Activated CD8-positive, alpha-beta memory T cell treated with anti-CD3 and anti-CD28 coated beads for 48 hours (primary cell): ENCODE data around the gene CEP152.
"Not testable (repeated sequence)": the region's sequence is repeated elsewhere in the genome, so short reads cannot be mapped to it uniquely, and the experiment has no call there.

Experiments used
- DNase-seq, 3 experiments: peaks; one replicate each; pipeline ENCODE4 v3.0.0-alpha.2; 2020; ENCODE audit warnings: low read depth in 2 of 3, low spot score in 2 of 3

The CEP152 gene

DNA sequence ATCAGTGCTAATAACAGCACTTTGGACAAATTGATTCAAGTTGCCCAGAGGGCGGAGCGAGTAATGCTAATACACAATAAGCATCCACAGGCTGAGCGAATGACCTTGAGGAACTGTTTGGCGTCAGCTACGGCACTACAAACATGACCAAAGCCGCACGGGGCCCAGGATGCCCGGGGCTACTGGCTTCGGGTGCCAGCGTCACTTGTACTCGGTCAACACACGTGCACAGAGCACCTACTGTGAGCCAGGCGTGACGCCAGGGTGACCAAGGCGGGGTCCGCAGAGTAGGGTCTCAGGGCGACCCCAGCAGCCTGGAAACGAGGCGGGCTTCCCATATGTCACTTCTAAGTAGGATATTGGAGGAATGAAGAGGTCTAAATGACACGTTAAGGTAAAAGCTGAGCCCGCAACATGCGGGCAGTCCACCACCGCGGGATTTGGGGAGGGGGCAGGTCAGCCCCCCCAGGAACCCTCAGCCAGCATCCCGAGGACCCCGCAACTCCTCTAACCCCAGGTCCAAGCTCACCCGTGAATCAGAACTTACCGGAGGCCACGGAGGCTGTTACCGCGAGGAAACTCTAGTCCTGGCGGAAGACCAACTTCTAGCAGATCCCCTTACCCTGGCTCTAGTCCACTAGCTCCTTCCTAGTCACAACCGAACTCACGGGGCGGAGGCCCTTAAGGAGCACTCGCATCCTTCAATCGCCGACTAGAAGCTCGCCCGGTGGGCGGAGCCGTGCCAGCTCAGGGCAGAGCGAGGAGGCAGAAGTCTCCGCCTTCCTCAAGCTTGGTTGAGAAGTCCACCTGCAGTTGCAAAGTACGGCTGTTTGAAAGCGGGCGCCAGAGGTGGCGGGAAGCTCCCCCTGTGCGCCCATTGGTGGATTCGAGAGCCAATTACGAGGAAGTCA lies at the start of gene CEP152:
Gene CEP152, minus strand, starts transcription at position 656 of the 911 bp plus-strand sequence. CDS start 5,420 bp downstream, outside the sequence.
- DNase-seq: peak; percentile 89 to 95 (median 89)

DNA sequence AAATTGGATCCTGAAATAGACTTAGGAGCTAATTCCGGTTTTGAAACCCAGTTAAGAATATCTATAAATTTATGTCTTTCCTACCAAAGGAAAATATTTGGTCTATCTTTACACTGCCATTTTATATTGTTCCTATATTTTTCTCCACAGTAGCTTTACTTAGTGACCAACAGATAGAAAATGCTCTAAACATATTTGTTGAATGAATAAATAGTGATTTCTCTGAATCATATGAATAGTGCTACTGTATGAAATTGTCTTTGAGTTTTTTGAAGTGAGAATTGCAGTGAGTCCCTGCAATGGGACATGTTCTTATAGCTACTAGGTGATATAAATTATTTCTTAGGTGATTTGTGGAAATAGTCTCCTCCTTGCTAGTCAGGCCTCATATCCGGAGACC lies 48.6 kb upstream of the CEP152 start:
- no peak for DNase-seq

- DNase-seq: no peak
These were observed 47.5 kb upstream of the CEP152 start for GRCh38 chr15:48858401-48858800.

- DNase-seq: no peak
These were observed 46.1 kb upstream of the CEP152 start for GRCh38 chr15:48856942-48857341.

- DNase-seq: no peak
These were observed 44.9 kb upstream of the CEP152 start for GRCh38 chr15:48855501-48856440.

GRCh38 chr15:48854434-48854833 lies 43.6 kb upstream of the CEP152 start:
- DNase-seq: not testable (repeated sequence)

- DNase-seq: no peak
These were observed 41.1 kb upstream of the CEP152 start for GRCh38 chr15:48851956-48852355.

GRCh38 chr15:48850648-48851047 lies 39.8 kb upstream of the CEP152 start:
- no peak for DNase-seq

DNA sequence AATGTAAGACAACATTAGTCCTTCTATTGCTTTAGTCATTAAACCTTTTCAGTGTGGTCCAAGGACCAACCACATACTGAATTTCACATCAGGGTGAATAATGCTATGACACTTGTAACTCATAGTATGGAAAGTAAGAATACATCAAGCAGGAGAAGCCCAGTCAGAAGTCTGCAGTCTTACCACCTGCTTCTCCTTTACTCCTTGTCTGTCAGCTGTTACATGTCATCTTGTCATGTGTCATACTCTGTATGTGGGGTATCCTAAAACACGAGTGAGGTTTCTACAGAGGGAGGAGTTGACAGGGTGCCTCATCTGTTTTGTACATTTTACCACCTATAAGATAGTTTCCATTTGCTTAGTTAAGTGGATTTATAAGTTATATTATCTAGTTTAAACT lies 34.3 kb upstream of the CEP152 start:
- DNase-seq: no peak

- no peak for DNase-seq
These were observed 31.6 kb upstream of the CEP152 start for GRCh38 chr15:48842501-48842900.

DNA sequence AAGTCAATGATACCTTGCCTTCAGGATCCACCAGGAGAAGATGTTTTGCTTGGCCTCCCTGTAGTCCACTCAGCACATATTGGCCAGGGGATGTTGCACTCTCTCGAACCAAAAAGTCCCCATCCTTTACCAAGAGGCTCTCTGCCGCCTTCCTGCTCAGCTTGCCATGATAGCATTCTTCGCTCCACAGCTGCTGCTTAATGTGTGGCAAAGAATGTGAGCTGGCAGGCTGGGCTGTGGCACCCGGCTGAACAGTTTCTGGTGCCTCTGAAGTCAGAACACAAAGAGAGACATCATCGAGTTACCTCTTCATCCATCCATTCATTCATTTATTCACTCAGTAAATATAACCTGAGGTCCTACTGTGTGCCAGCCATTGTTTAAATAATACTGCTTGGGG lies 23.9 kb upstream of the CEP152 start:
- no peak for DNase-seq

DNA sequence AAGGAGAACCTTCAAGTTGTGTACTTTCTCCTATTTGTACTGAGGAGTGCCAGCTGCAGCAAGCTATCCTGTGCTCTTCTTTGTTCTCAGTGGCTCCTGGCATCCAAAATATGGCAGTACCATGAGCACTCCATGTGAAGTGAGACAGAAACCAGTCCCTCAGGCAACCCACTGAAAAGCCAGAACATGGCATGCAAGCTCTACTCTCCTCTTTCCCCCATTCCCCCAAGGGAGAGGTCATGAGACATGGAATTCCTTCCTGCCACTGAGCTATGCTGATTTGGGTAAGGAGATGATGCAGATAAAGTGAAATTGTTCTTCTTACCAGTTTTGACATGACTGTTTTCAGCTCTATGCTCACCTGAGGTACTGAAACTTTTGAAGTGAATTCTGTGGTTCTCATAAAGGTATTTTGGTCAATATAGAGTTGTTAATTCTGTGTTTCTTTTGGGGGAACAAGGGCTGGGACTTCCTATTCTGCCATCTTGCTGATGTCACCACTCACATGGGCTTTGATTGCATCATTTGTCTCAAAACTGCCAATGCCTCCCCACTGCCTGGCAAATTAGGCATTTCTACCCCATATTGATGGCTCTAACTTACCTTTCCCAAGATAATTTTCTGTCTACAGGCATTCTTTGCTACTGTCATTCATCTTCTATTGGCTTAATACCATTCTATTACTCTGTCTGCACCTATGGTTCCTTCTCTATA lies 22.8 kb upstream of the CEP152 start:
- DNase-seq: no peak

DNA sequence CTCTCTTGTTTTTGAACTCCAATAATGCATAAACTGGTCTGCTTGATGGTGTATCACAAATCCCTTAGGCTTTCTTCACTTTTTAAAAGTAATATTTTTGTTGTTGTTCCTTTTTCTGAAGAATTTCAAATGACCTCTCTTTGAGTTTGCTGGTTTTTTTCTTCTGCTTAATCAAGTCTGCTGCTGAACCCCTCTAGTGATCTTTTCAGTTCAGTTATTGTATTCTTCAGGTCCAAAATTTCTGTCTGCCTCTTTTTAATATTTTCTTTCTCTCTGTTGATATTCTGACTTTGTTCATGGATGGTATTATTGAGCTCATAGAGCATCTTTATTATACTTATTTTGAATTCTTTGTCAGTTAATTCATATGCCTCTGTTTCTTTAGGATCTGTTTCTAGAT lies 21.8 kb upstream of the CEP152 start:
- DNase-seq: no peak

- DNase-seq: no peak
These were observed 18.0 kb upstream of the CEP152 start for GRCh38 chr15:48828906-48829305.

DNA sequence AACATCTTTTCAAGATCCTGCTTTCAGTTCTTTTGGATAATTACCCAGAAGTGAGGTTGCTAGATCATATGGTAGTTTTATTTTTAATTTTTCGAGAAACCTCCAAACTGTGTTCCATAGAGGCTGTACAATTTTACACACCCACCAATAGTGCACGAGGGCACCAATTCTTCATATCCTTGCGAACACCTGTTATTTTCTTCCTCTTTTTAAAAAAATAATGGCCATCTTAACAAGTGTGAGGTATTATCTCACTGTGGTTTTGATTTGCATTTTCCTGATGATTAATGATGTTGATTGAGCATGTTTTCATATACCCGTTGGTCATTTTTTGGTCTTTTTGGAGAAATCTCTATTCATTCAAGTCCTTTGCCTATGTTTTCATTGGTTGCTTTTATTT lies 17.6 kb upstream of the CEP152 start:
- DNase-seq: no peak

- DNase-seq: no peak
These were observed 14.2 kb upstream of the CEP152 start for GRCh38 chr15:48825075-48825474.

DNA sequence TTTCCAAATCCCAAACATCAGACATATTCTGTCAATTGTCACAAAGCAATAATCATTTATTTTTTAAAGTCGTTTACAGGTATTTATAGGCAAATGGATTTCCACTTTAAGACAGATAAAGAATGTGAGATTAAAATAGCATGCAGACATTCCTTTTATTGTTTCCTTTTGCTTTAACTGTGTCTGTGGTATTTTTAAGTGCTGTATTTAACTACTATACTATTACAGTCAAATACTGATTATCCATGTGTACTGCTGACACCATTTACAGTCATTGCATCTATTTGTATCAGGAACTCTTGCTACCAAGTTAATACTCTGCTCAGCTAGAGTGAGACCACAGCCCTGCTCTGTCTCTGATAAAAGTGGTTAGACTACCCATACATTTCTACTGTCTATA lies 12.8 kb upstream of the CEP152 start:
- DNase-seq: no peak

- no peak for DNase-seq
These were observed 12.4 kb upstream of the CEP152 start for GRCh38 chr15:48823237-48823636.

GRCh38 chr15:48814286-48814685 lies 3.4 kb upstream of the CEP152 start:
- DNase-seq: no peak

DNA sequence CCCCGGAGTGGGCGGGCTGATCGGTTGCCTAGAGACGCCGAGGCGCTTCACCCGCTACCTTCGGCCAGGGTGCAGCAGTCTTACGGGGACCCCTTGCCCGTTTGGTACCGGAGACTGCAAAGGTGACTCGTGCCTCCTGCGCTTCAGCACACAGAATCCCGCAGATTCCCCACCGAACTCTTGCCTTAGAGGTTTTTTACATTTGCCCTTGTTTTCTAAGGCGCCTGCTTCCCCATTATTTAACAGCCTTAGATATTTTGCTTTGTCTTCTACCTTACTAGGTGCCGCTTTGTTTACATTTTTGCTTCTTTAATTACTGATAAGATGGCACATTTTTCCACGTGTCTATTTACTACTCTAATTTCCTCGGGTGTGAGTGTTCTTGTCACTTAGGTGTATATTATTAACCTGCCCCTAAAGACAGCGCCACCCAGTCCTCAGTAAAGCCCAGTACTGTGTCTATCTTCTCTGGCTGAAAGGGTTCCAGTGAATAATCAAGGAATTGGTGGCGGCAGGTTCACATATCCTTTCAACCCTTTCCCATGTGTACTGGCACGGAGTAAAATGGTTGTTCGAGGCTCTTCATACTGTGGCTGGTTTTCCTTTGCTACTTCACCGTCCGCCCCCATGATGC lies 573 bp upstream of the CEP152 start:
- DNase-seq: no peak

DNA sequence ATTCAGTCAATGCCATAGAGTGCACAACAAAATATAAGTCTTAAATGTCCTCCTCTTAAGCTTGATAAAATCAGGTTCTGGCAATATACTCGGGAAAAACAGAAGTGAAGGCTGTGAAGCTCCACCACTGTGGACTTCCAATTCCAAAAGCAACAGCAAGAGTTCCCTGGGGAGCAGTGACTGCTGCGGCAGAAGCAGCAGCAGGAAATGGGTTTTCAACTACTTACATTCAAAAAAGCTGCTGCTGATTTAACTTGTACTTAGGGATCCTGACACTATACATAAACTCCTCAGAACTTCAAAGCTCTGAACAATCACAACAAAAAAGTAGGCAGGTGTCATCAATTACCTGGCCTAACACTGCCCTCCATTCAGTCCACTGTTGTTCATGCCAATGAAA lies 4.7 kb downstream of the CEP152 start:
- no peak for DNase-seq
